IMR-90 (cell line): Measurements from ENCODE around the gene ACAP2. TPM values are rescaled to one million over a fixed set of nuclear protein-coding genes. Genes with fewer than 3 reads are reported as not detected.

Experiments
- ATAC-seq: fragments of 200-7000 bp; cut with Tn5 transposase; 2 replicates; pipeline ENCODE4 v1.9.1; 2020; ENCODE audit warnings: low read depth, mild to moderate bottlenecking, moderate library complexity
- BruUV-seq: library from RNA; stranded (reverse); fragments of 400-500 nt; replicated peaks from 2 replicates; lab custom pipeline; 2021; lab: Mats Ljungman, UMichigan
- CTCF ChIA-PET: fragments of 300-600 bp; formaldehyde crosslinking; extraction: SDS; loops from one replicate; lab custom pipeline; 2021; ENCODE audit warnings: antibody characterized with exemption; lab: Yijun Ruan, JAX
- POLR2A ChIA-PET: fragments of 300-600 bp; sonication (Branson Sonifier 250); formaldehyde crosslinking; loops from one replicate; lab custom pipeline; 2022; ENCODE audit warnings: antibody characterized with exemption; ENCODE audit not compliant: unreplicated experiment; lab: Charles Lee
- DNase-seq: peaks from one replicate; pipeline ENCODE4 v3.0.0; 2013
- H2AFZ ChIP-seq: replicated peaks from 2 replicates; pipeline ENCODE3; 2013; ENCODE audit warnings: low read length, mild to moderate bottlenecking; ENCODE audit not compliant: poor library complexity
- H2AK5ac ChIP-seq: 2 replicates; pipeline ENCODE4 v1.6.1; 2013; ENCODE audit warnings: low read depth, low read length, inconsistent platforms
- H2AK9ac ChIP-seq: replicated peaks from 2 replicates; pipeline ENCODE3; 2013; ENCODE audit warnings: mild to moderate bottlenecking, low read depth, low read length, moderate library complexity; ENCODE audit not compliant: poor library complexity
- H2BK120ac ChIP-seq: 2 replicates; pipeline ENCODE4 v1.6.1; 2013; ENCODE audit warnings: low read depth, low read length, inconsistent platforms
- H2BK15ac ChIP-seq: 3 replicates; pipeline ENCODE4 v1.6.1; 2013; ENCODE audit warnings: low read depth, low read length, inconsistent platforms
- H2BK20ac ChIP-seq: 2 replicates; pipeline ENCODE4 v1.6.1; 2013; ENCODE audit warnings: low read depth, mild to moderate bottlenecking, inconsistent platforms, low read length, moderate library complexity
- H2BK5ac ChIP-seq: 2 replicates; pipeline ENCODE4 v1.6.1; 2013; ENCODE audit warnings: mild to moderate bottlenecking, low read depth, low read length, inconsistent platforms; ENCODE audit not compliant: poor library complexity, severe bottlenecking
- H3K14ac ChIP-seq: replicated peaks from 2 replicates; pipeline ENCODE4 v1.6.1; 2013; ENCODE audit warnings: low read depth, low read length, inconsistent platforms
- H3K18ac ChIP-seq: 2 replicates; pipeline ENCODE4 v1.6.1; 2013; ENCODE audit warnings: low read depth, low read length, control low read depth
- H3K23ac ChIP-seq: 2 replicates; pipeline ENCODE4 v1.6.1; 2013; ENCODE audit warnings: low read depth, low read length, inconsistent platforms
- H3K27ac ChIP-seq: 2 replicates; pipeline ENCODE4 v1.5.1; 2013; ENCODE audit warnings: mild to moderate bottlenecking, control low read depth, low read length; ENCODE audit not compliant: insufficient read depth
- H3K27me3 ChIP-seq: 2 replicates; pipeline ENCODE4 v1.6.1; 2013; ENCODE audit warnings: low read length; ENCODE audit not compliant: control insufficient read depth, insufficient read depth
- H3K36me3 ChIP-seq: 2 replicates; pipeline ENCODE4 v1.6.1; 2013; ENCODE audit warnings: low read length, mixed read lengths; ENCODE audit not compliant: control insufficient read depth, insufficient read depth
- H3K4ac ChIP-seq: 2 replicates; pipeline ENCODE4 v1.6.1; 2013; ENCODE audit warnings: low read depth, low read length, inconsistent platforms
- H3K4me1 ChIP-seq: 2 replicates; pipeline ENCODE4 v1.6.1; 2013; ENCODE audit warnings: low read length, mixed read lengths; ENCODE audit not compliant: control insufficient read depth, insufficient read depth
- H3K4me2 ChIP-seq: 2 replicates; pipeline ENCODE4 v1.6.1; 2013; ENCODE audit warnings: low read depth, mild to moderate bottlenecking, control low read depth, low read length, moderate library complexity
- H3K4me3 ChIP-seq: 2 replicates; pipeline ENCODE4 v1.5.1; 2013; ENCODE audit warnings: low read depth, mild to moderate bottlenecking, control low read depth, low read length, moderate library complexity; ENCODE audit not compliant: insufficient read depth
- H3K56ac ChIP-seq: 2 replicates; pipeline ENCODE4 v1.6.1; 2013; ENCODE audit warnings: low read length, inconsistent platforms; ENCODE audit not compliant: insufficient read depth; ENCODE audit errors: extremely low read depth
- H3K79me1 ChIP-seq, 2 experiments: 2 replicates each; pipeline ENCODE4 v1.6.1; 2013; ENCODE audit warnings: low read length in 2 of 2, inconsistent platforms in 1 of 2, low read depth in 1 of 2
- H3K9ac ChIP-seq: 2 replicates; pipeline ENCODE4 v1.6.1; 2013; ENCODE audit warnings: low read depth, low read length, control low read depth
- H3K9me1 ChIP-seq: 2 replicates; pipeline ENCODE4 v1.6.1; 2013; ENCODE audit warnings: low read length, inconsistent platforms; ENCODE audit not compliant: insufficient read depth
- H3K9me3 ChIP-seq: 2 replicates; pipeline ENCODE4 v1.6.1; 2013; ENCODE audit warnings: low read length; ENCODE audit not compliant: control insufficient read depth, insufficient read depth
- H4K20me1 ChIP-seq: 2 replicates; pipeline ENCODE4 v1.6.1; 2013; ENCODE audit warnings: low read length, inconsistent platforms; ENCODE audit not compliant: insufficient read depth
- H4K5ac ChIP-seq: 2 replicates; pipeline ENCODE4 v1.6.1; 2013; ENCODE audit warnings: mild to moderate bottlenecking, low read depth, low read length, control low read depth
- H4K8ac ChIP-seq, 2 experiments: 2 replicates each; pipeline ENCODE4 v1.6.1; 2013; ENCODE audit warnings: low read depth in 2 of 2, low read length in 2 of 2, control low read depth in 1 of 2, inconsistent platforms in 1 of 2
- H4K91ac ChIP-seq: 2 replicates; pipeline ENCODE4 v1.6.1; 2013; ENCODE audit warnings: low read depth, low read length, inconsistent platforms; ENCODE audit not compliant: insufficient read depth
- FOS ChIP-seq: fragments of 150-350 bp; IDR thresholded peaks from 2 replicates; pipeline ENCODE4 v1.6.1; 2016; ENCODE audit warnings: low read depth, low read length
- MAFK ChIP-seq: IDR thresholded peaks from 2 replicates; pipeline ENCODE4 v1.6.1; 2012; ENCODE audit warnings: low read depth, low read length, improper control_type of control experiment
- WGBS, 2 experiments: methylation state at CpG; one replicate each; pipeline versions ENCODE4 v1.1.5 to v1.1.7; 2013; ENCODE audit warnings: missing lambda C conversion rate in 2 of 2; ENCODE audit not compliant: insufficient read length in 1 of 2; ENCODE audit errors: extremely low coverage in 2 of 2; 5-methylcytosine and 5-hydroxymethylcytosine counted together
- dilution Hi-C: fragments of 300-500 bp; cut with HindIII; formaldehyde crosslinking; loops from one replicate; pipeline ENCODE4 v1.14.3; 2018; ENCODE audit warnings: low sequenced_read_pairs; ENCODE audit not compliant: unreplicated experiment
- in situ Hi-C: fragments of 300-500 bp; cut with MboI; formaldehyde crosslinking; loops from 3 replicates; pipeline ENCODE4 v1.14.3; 2019; ENCODE audit warnings: low sequenced_read_pairs, inconsistent platforms, mixed read lengths
- intact Hi-C: fragments of 100-400 bp; cut with micrococcal nuclease; formaldehyde crosslinking; loops from 2 replicates; pipeline ENCODE4 v1.10.0; 2022
- polyA plus RNA-seq, 3 experiments: library from polyadenylated mRNA; depleted of rRNA; stranded (reverse); fragments of >200 nt; gene quantifications; 2 replicates each; pipeline ENCODE4 v1.2.3, GENCODE V29; 2012; ENCODE audit warnings: low replicate concordance in 1 of 3
- total RNA-seq: library from RNA; depleted of rRNA; stranded (reverse); fragments of >200 nt; gene quantifications from 2 replicates; pipeline ENCODE4 v1.2.3, GENCODE V29; 2012

Gene ACAP2
- total and polyA plus RNA-seq, 2 of the 4 experiments (the other 2 are of a cell fraction): 11.9 to 35.1 TPM

- H3K9me1 ChIP-seq: peaks cover 11% of the 10 kb centered on the region
- POLR2A ChIA-PET: no interaction called here
- H2BK5ac ChIP-seq: no peak overlapping the region
- no peak for TF ChIP-seq FOS
- no peak for TF ChIP-seq MAFK
- BruUV-seq: no TSS peak
- no peak overlapping the region for H3K14ac ChIP-seq
- H2AFZ ChIP-seq: peak overlapping the region; percentile 16
- H2BK120ac ChIP-seq: no peak overlapping the region
- no peaks in the 10 kb centered on the region for H3K9me3 ChIP-seq
- 100% methylated on average over 1 of the region's 10 CpGs; no CpG with 5 or more reads in 1 of the 2 experiments for WGBS, 2 experiments
- intact Hi-C loops (loop anchor here (5.0 kb wide), 2 partner anchors 262 to 932 kb away; no protein-coding TSS in a partner anchor), in situ Hi-C loops (no loop called here), dilution Hi-C loops (no loop called here)
- no peaks in the 10 kb centered on the region for H3K27me3 ChIP-seq
- no peak overlapping the region; the same call in 1 of the 2 replicates for H3K23ac ChIP-seq
- no peak overlapping the region for H2BK15ac ChIP-seq
- CTCF ChIA-PET: interaction anchor here (1.0 kb wide), 1 partner anchor 593 kb away, joined by 3 read pairs; the partner anchor contains the start of gene LSG1
- H2AK5ac ChIP-seq: no peak overlapping the region
- ATAC-seq (no peak), DNase-seq (no peak)
- H3K4ac ChIP-seq: no peak overlapping the region
- H3K27ac ChIP-seq: no peak overlapping the region
- no peak overlapping the region for H4K5ac ChIP-seq
- H4K8ac ChIP-seq: no peak overlapping the region
- no peak overlapping the region for H3K18ac ChIP-seq
- peaks cover 29 to 76% of the 10 kb centered on the region in 2 experiments for H3K79me1 ChIP-seq
- peaks cover 3% of the 10 kb centered on the region; the same call in 1 of the 2 replicates for H3K36me3 ChIP-seq
- no peak overlapping the region for H3K9ac ChIP-seq
- H4K20me1 ChIP-seq: peaks cover 6% of the 10 kb centered on the region; the same call in 1 of the 2 replicates
- H2BK20ac ChIP-seq: no peak overlapping the region
- no peak overlapping the region for H3K4me3 ChIP-seq
- H2AK9ac ChIP-seq: no peak overlapping the region
- H4K91ac ChIP-seq: no peak overlapping the region
- no peak overlapping the region for H3K56ac ChIP-seq
- H3K4me2 ChIP-seq: no peak overlapping the region
- H3K4me1 ChIP-seq: peaks cover 6% of the 10 kb centered on the region
Observed at GRCh38 chr3:195263925-195264600, 178.8 kb downstream of the ACAP2 start.
